ENCODE measurements around the gene AZIN2.

Gene AZIN2

DNA sequence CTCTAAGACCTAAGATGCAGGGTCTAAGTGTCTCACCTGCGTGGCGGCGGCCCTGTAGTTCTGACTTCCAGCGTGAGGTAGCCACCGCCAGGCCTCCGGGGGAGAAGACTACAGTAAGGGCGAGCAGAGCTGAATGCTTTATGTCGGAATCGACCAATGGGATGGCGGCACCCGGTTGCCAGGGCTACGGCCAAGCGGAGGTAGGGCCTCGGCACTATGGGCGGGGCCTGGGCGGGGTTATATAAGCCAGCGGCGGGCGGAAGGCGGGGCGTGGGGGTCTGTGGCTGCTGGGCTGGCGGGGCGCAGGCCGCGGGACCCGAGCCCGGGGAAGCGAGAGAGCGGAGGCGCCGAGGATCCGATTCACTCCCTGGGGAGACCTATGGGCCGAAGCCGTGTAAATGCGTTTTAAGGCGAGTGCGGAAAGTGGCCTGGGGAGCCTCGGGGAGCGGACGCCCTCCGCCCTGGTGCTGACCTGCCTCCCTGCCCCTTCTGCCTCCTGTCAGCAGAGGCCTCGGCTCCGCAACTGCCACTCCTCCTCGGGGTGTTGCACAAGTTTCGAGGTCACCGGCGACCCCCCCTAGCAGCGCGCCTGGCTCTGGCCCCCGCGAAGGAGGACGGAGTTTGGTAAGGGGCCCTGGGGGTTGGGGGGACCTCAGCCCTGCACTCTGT lies at the start of gene AZIN2:
Gene AZIN2, plus strand, starts transcription at position 269 of the 669 bp plus-strand sequence. CDS start 1,097 bp downstream, outside the sequence.
- DNase-seq (ENCODE audit: low read depth) = peak; percentile 97
- TF ChIP-seq, protein P1, sequence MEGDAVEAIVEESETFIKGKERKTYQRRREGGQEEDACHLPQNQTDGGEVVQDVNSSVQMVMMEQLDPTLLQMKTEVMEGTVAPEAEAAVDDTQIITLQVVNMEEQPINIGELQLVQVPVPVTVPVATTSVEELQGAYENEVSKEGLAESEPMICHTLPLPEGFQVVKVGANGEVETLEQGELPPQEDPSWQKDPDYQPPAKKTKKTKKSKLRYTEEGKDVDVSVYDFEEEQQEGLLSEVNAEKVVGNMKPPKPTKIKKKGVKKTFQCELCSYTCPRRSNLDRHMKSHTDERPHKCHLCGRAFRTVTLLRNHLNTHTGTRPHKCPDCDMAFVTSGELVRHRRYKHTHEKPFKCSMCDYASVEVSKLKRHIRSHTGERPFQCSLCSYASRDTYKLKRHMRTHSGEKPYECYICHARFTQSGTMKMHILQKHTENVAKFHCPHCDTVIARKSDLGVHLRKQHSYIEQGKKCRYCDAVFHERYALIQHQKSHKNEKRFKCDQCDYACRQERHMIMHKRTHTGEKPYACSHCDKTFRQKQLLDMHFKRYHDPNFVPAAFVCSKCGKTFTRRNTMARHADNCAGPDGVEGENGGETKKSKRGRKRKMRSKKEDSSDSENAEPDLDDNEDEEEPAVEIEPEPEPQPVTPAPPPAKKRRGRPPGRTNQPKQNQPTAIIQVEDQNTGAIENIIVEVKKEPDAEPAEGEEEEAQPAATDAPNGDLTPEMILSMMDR (conservative IDR thresholded peaks at IDR 0.05; ENCODE audit: low read depth, low read length) = peak; percentile 25
- peak within 1 kb of the TSS; percentile 89 for H3K4me3 ChIP-seq (ENCODE audit: low read depth, low read length)

DNA sequence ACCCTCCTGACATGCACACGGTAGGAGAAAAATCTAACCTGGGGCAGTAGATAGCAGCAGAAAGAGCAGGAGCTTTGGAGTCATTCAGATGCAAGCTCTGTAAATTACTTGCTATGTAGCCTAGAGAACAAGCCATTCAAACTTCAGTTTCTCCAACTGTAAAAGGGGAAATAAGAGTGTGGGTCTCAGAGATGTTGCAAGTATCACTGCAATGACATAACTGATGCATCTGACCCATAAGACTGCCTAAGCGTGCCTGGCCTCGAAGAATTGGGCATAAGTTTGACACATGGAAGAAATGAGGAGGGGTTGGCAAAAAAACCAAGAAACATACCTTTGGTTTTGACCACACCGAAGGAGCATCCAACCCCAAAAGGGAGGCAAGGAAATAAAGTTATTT lies 49.4 kb upstream of the AZIN2 start:
- H3K4me3 ChIP-seq (ENCODE audit: low read depth, low read length) = no peak overlapping the region
- DNase-seq (ENCODE audit: low read depth) = no peak
- TF ChIP-seq, protein P1 (conservative IDR thresholded peaks at IDR 0.05; ENCODE audit: low read depth, low read length) = no peak

DNA sequence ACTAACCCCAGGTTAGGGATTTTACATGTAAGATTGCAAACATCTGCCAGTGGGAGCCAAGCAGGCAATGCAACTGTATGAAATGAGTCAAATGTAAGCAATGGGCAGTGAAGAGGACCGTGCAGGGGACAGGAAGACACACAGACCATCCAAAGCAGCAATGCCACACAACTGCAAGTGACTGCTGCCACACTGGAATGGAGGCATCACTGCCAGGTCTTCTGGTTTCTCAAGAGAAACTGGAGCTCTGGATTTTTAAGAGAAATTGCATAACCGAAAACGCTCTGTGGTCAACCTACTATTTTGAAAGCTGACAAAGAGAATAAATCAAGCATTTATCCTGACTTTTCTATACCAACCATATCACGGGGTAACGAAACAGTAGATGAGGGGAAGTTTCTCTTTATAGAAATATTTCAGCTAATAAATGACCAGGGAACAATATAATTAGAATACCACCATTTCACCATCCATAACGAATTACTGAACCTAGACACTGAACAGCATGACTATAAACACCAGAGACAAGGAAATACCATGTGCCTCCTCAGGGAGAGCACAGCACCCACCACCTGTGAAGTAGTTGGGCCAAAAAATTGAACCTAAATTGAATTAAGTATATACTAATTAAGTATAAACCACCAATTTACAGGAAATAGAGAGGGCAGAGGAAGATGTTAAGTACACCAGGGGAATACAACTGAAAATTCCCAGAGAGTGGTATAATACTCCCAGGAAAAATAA lies 48.7 kb upstream of the AZIN2 start:
- TF ChIP-seq, protein P1 (conservative IDR thresholded peaks at IDR 0.05; ENCODE audit: low read depth, low read length) = no peak

DNA sequence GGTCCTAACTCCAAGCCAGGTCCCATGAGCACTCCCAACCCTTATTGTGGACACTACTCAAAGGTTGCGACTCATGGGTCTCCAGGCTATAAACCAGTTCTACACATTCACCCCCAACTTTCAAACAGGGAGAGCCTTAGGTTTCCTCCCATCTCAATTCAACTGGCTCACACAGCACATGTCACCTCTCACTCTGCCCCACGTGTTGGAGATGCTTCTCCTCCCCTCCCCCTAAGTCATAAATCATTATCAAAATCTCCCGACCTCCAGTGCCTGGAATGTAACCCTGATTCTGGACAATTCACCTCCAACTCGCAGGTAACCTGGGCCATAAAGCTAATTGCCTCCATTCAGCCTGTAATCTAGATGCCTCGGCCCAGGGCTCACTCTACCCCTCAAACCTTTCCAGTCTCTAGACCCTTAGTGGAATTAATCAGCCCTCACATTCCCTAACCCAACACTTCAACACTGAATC lies 44.9 kb upstream of the AZIN2 start:
- H3K4me3 ChIP-seq (ENCODE audit: low read depth, low read length) = peak overlapping the region; percentile 90
- TF ChIP-seq, protein P1 (conservative IDR thresholded peaks at IDR 0.05; ENCODE audit: low read depth, low read length) = no peak
- no peak for DNase-seq (ENCODE audit: low read depth)

More for the DNA sequence above, 48.7 kb upstream of the AZIN2 start:
- no peak overlapping the region for H3K4me3 ChIP-seq (ENCODE audit: low read depth, low read length)
- DNase-seq (ENCODE audit: low read depth) = peak; percentile 40

DNA sequence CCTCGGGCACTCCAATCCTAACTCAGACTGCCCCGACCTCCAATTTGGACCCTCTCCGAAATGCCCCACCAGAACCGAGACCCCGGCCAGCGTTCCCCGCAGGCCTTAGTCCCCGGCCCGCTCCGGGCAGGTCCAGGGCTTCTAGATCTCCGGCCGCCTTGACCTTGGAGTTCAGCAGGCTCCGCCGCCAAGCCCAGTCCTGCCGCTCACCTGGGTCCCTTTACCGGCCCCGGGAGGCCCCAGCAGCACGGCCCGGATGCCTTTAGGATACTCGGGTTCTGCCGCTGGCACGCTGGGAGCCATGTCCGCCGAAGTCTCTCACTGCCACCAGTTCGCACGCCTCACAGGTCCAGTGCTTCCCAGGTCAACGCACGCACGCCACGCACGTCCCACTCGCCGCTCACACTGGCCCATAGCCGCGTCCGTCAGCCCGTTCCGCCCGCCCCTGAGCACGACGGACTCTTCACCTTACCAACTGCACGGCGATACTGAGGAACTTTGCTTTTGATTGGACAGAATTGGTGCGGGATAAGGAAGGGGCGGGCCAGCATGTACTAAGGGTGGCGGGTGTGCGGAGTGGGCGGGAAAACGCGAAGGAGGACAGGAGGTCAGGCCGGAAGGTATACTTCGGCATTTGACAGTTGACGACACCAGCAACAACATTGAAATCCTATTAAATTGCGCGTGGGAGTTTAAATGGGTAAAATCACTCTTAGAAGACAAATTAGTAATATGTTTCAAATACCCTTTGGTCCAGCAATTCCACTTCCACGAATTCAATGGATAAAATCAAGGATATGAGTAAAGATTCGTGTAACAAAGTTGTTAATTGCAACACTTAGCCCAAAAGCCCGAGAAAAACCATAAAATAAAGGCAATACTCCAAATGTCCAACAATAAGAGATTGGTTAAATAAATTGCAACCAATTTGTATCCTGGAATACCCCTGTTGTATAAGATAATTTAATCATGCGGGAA lies 44.1 kb upstream of the AZIN2 start, which contains the start of gene AK2:
Gene AK2, minus strand, starts transcription at position 358 of the 978 bp plus-strand sequence. Its CDS starts 55 bp downstream, at position 303.
- H3K4me3 ChIP-seq (ENCODE audit: low read depth, low read length) = peak within 1 kb of the TSS; percentile 90
- TF ChIP-seq, protein P1 (conservative IDR thresholded peaks at IDR 0.05; ENCODE audit: low read depth, low read length) = no peak
- peak; percentile 98 for DNase-seq (ENCODE audit: low read depth)

- TF ChIP-seq, protein P1 (conservative IDR thresholded peaks at IDR 0.05; ENCODE audit: low read depth, low read length) = no peak
- DNase-seq (ENCODE audit: low read depth) = no peak
- H3K4me3 ChIP-seq (ENCODE audit: low read depth, low read length) = no peak overlapping the region
Observed at GRCh38 chr1:33039840-33040239, 41.1 kb upstream of the AZIN2 start.
